ENCODE results near the gene FOXR1. TPM values are rescaled to one million over a fixed set of nuclear protein-coding genes. Genes with fewer than 3 reads are reported as not detected.
"Not testable (repeated sequence)": the region's sequence is repeated elsewhere in the genome, so short reads cannot be mapped to it uniquely, and the experiment has no call there.

Gene FOXR1
- total RNA-seq, 4 donors from 2014 or later = not detected

DNA sequence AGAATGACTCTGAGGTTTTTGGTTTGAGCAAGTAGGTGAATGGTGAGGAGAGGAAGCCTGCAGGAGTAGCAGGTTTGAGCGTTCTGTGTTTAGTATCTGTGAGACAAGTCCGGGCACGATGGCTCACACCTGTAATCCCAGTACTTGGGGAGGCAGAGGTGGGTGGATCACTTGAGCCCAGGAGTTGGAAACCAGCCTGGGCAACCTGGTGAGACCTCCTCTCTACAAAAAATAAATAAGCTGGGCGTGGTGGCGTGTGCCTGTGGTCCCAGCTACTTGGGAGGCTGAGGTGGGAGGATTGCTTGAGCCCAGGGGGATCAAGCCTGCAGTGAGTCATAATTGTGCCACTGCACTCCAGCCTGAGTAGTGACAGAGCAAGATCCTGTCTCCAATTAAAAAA is 16.7 kb downstream of the FOXR1 start:
- TF ChIP-seq POLR2A (IDR thresholded peaks at IDR 0.05) = no peak
- TF ChIP-seq, protein P1, sequence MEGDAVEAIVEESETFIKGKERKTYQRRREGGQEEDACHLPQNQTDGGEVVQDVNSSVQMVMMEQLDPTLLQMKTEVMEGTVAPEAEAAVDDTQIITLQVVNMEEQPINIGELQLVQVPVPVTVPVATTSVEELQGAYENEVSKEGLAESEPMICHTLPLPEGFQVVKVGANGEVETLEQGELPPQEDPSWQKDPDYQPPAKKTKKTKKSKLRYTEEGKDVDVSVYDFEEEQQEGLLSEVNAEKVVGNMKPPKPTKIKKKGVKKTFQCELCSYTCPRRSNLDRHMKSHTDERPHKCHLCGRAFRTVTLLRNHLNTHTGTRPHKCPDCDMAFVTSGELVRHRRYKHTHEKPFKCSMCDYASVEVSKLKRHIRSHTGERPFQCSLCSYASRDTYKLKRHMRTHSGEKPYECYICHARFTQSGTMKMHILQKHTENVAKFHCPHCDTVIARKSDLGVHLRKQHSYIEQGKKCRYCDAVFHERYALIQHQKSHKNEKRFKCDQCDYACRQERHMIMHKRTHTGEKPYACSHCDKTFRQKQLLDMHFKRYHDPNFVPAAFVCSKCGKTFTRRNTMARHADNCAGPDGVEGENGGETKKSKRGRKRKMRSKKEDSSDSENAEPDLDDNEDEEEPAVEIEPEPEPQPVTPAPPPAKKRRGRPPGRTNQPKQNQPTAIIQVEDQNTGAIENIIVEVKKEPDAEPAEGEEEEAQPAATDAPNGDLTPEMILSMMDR (IDR thresholded peaks at IDR 0.05) = no peak
- Histone ChIP-seq H3K27ac (no peak overlapping the region), H3K9me3 (no peaks in the 10 kb centered on the region), H3K36me3 (no peaks in the 10 kb centered on the region), H3K27me3 (no peaks in the 10 kb centered on the region), H3K4me1 (no peaks in the 10 kb centered on the region), H3K4me3 (no peak overlapping the region)
- intact Hi-C loops (cut with DNase I; ENCODE audit: low total_unique reads) = no loop called here
- no peak for DNase-seq

DNA sequence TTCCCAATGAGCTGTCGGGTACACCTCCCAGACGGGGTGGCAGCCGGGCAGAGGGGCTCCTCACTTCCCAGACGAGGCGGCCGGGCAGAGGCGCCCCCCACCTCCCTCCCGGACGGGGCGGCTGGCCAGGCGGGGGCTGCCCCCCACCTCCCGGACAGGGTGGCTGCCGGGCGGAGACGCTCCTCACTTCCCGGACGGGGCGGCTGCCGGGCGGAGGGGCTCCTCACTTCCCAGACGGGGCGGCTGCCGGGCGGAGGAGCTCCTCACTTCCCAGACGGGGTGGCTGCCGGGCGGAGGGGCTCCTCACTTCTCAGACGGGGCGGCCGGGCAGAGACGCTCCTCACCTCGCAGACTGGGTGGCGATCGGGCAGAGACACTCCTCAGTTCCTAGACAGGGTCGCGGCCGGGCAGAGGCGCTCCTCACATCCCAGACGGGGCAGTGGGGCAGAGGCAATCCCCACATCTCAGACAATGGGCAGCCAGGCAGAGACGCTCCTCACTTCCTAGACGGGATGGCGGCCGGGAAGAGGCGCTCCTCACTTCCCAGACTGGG is 20.0 kb downstream of the FOXR1 start:
- DNase-seq; H3K4me3 ChIP-seq; H3K27ac ChIP-seq; H3K36me3 ChIP-seq; H3K4me1 ChIP-seq; H3K27me3 ChIP-seq; intact Hi-C loops (cut with DNase I; ENCODE audit: low total_unique reads); H3K9me3 ChIP-seq: not testable (repeated sequence)

DNA sequence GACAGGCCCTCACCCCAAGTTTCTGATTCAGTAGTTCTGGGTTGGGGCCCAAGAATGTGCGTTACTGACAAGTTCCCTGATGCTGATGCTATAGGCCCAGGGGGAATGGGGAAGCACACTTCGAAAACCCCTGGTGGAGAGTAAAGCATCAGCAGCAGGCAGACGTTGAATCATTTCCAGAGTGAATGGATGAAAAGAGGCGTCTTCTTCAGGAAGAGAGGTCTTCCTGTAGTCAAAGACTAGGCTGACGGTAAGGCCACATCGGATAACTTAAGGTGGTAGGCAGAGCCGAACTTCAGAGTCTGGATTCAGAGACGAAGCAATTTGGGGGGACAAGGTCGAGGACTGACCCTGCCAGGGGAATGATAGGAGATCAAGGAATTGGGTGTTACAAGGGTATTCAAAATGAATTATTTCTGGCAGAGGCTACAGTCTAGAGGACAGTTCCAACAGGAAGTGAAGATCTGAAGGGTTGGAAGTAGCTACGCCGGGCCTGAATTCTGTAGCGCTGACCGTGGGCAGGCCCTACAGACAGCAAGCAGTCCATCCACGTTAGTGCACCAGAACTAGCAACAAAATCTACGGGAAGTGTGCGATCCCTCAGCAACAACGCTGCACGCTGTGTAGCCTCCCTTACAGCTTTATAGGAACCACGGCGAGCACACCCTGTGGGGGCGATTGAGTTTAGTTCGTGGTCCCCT is 25.5 kb downstream of the FOXR1 start:
- intact Hi-C loops (cut with DNase I; ENCODE audit: low total_unique reads) = no loop called here
- H3K4me1 ChIP-seq = peaks cover 0 to 5% of the 10 kb centered on the region in 2 donors
- TF ChIP-seq, protein P1 (IDR thresholded peaks at IDR 0.05) = no peak
- TF ChIP-seq POLR2A (IDR thresholded peaks at IDR 0.05) = no peak
- H3K36me3 ChIP-seq = no peaks in the 10 kb centered on the region
- H3K27me3 ChIP-seq = no peaks in the 10 kb centered on the region
- no peak for DNase-seq
- peak overlapping the region; percentile 82 to 85 for H3K27ac ChIP-seq
- H3K4me3 ChIP-seq = peak overlapping the region; percentile 52 to 89
- H3K9me3 ChIP-seq = no peaks in the 10 kb centered on the region

DNA sequence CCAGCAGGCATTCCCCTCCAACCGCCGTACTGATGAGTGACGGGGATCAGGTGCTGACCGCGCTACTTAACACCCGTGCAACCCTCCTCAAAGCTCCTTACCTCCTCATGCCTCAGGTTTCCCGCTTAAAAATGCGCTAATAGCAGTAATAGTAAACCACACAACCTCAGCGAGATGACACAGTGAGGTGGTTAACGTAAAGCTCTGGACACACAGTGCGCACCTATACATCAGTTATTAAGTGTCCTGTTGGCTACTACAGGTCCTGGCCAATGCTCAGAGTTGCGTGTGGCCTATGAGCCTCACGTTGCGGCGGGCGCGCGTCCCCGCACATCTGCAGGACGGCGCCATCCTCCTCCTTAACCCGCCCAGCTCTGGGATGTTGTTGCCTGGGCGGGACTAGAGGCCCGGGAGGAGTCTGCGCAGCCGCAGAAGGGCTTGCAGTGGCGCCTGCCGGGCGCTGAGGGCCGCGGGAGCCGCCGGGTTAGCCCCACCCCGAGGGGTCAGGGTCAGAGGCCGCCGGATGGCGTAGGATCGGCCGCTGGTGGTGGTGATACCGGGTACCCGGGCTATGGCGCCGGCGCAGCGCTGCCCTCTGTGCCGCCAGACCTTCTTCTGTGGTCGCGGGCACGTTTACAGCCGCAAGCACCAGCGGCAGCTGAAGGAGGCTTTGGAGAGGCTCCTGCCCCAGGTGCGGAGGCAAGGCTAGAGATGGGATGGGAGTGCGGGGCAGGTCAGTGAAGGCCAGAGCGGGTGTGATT is 26.2 kb downstream of the FOXR1 start, which contains the start of gene CENATAC:
CENATAC (plus strand) TSS at position 512 of the 761 bp plus-strand sequence; CDS start at position 572, 60 bp downstream.
- DNase-seq = peak; percentile 93 to 96
- Histone ChIP-seq H3K27ac (peak within 1 kb of the TSS; percentile 82 to 85), H3K36me3 (no peaks in the 10 kb centered on the region), H3K4me3 (peak within 1 kb of the TSS; percentile 52 to 89), H3K9me3 (no peaks in the 10 kb centered on the region), H3K27me3 (no peaks in the 10 kb centered on the region), H3K4me1 (peaks cover 0 to 5% of the 10 kb centered on the region in 2 donors)
- TF ChIP-seq, protein P1 (IDR thresholded peaks at IDR 0.05) = peak in 2 of 4 experiments; percentile 38 to 41
- TF ChIP-seq POLR2A (IDR thresholded peaks at IDR 0.05) = peak; percentile 83 to 89
- intact Hi-C loops (cut with DNase I; ENCODE audit: low total_unique reads) = no loop called here

DNA sequence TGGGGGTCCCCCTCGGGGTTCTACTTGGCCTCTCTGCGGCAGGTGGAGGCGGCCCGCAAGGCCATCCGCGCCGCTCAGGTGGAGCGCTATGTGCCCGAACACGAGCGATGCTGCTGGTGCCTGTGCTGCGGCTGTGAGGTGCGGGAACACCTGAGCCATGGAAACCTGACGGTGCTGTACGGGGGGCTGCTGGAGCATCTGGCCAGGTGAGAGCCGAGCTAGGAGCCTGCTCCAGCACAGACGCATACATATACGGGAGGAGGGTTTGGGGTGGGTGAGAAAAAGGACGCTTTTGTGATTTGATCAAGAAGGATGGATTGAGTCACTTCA is 26.8 kb downstream of the FOXR1 start:
- Histone ChIP-seq H3K4me3 (peak overlapping the region; percentile 52 to 89), H3K9me3 (no peaks in the 10 kb centered on the region), H3K27me3 (no peaks in the 10 kb centered on the region), H3K36me3 (no peaks in the 10 kb centered on the region), H3K4me1 (peaks cover 0 to 5% of the 10 kb centered on the region in 2 donors), H3K27ac (peak overlapping the region; percentile 82 to 85)
- intact Hi-C loops (cut with DNase I; ENCODE audit: low total_unique reads) = no loop called here
- no peak for DNase-seq
- TF ChIP-seq POLR2A (IDR thresholded peaks at IDR 0.05) = no peak
- TF ChIP-seq, protein P1 (IDR thresholded peaks at IDR 0.05) = no peak

Measured in uterus (tissue), 4 donors.